HG02642 (cell line): ENCODE data around the gene PTN.
"Not testable (repeated sequence)": the region's sequence is repeated elsewhere in the genome, so short reads cannot be mapped to it uniquely, and the experiment has no call there.

Experiments
- ATAC-seq: cut with Tn5 transposase; IDR thresholded peaks from one replicate; pipeline ENCODE4 v1.9.1; 2021; ENCODE audit warnings: mild to moderate bottlenecking; ENCODE audit not compliant: unreplicated experiment, poor library complexity

Gene PTN

GRCh38 chr7:137196648-137197047, 146.9 kb downstream of the PTN start:
- no peak for ATAC-seq

- ATAC-seq: no peak
Observed at GRCh38 chr7:137195996-137196395, 147.5 kb downstream of the PTN start.

- not testable (repeated sequence) for ATAC-seq
Observed at GRCh38 chr7:137181619-137182018, 161.9 kb downstream of the PTN start.
